RPMI8226 (cell line): ENCODE results near the gene ACIN1.

Source experiments
- DNase-seq: peaks from one replicate; pipeline ENCODE4 v3.0.0-alpha.2; 2015

The ACIN1 gene

GRCh38 chr14:23079716-23080115 lies 15.2 kb downstream of the ACIN1 start:
- DNase-seq: no peak

GRCh38 chr14:23078692-23079116 lies 16.2 kb downstream of the ACIN1 start:
- DNase-seq: no peak

GRCh38 chr14:23077962-23078361 lies 17.0 kb downstream of the ACIN1 start:
- DNase-seq: no peak

- DNase-seq: peak; percentile 13
Measured at GRCh38 chr14:23076785-23077408, 18.0 kb downstream of the ACIN1 start.

GRCh38 chr14:23074906-23075305 lies 20.0 kb downstream of the ACIN1 start:
- no peak for DNase-seq

GRCh38 chr14:23071921-23072539 lies 22.9 kb downstream of the ACIN1 start:
- DNase-seq: no peak

- DNase-seq: peak; percentile 85
Measured at GRCh38 chr14:23071244-23071920, 23.6 kb downstream of the ACIN1 start.

GRCh38 chr14:23070262-23071129 lies 24.4 kb downstream of the ACIN1 start:
- no peak for DNase-seq

GRCh38 chr14:23069413-23069806 lies 25.5 kb downstream of the ACIN1 start:
- no peak for DNase-seq

- DNase-seq: peak; percentile 77
Measured at GRCh38 chr14:23068789-23069412, 26.0 kb downstream of the ACIN1 start.

- no peak for DNase-seq
Measured at GRCh38 chr14:23067847-23068788, 26.8 kb downstream of the ACIN1 start.

- DNase-seq: no peak
Measured at GRCh38 chr14:23066855-23067744, 27.8 kb downstream of the ACIN1 start.

- no peak for DNase-seq
Measured at GRCh38 chr14:23066368-23066767, 28.6 kb downstream of the ACIN1 start.

- no peak for DNase-seq
Measured at GRCh38 chr14:23063601-23064000, 31.3 kb downstream of the ACIN1 start.

GRCh38 chr14:23062002-23062401 lies 32.9 kb downstream of the ACIN1 start:
- no peak for DNase-seq

- no peak for DNase-seq
Measured at GRCh38 chr14:23060536-23061260, 34.2 kb downstream of the ACIN1 start.

- no peak for DNase-seq
Measured at GRCh38 chr14:23058654-23059504, 36.1 kb downstream of the ACIN1 start.

- DNase-seq: peak; percentile 81
Measured at GRCh38 chr14:23057757-23058653, 36.9 kb downstream of the ACIN1 start.
